Vagina (tissue), 2 donors: ENCODE results near the gene GPRC5D.

Experiments used
- POLR2A ChIP-seq, 2 donors: fragments of 450-650 bp; IDR thresholded peaks; one replicate each; pipeline ENCODE4 v1.6.1; 2017; ENCODE audit warnings: antibody characterized with exemption in 2 of 2, mild to moderate bottlenecking in 2 of 2, moderate library complexity in 2 of 2
- TF ChIP-seq, protein P1 (sequence below), 3 experiments: fragments of 450-650 bp in 2 of 3; fragments of 200-600 bp in 1 of 3; sonication (generic) in 1 of 3; IDR thresholded peaks; one replicate each; pipeline ENCODE4 v1.5.1; 2017 to 2019; ENCODE audit warnings: antibody characterized with exemption in 3 of 3, mild to moderate bottlenecking in 2 of 3, moderate library complexity in 2 of 3

GRCh38 chr12:12933742-12934141 lies 18.2 kb downstream of the GPRC5D start:
- TF ChIP-seq POLR2A (IDR thresholded peaks at IDR 0.05), result no peak
- TF ChIP-seq, protein P1, sequence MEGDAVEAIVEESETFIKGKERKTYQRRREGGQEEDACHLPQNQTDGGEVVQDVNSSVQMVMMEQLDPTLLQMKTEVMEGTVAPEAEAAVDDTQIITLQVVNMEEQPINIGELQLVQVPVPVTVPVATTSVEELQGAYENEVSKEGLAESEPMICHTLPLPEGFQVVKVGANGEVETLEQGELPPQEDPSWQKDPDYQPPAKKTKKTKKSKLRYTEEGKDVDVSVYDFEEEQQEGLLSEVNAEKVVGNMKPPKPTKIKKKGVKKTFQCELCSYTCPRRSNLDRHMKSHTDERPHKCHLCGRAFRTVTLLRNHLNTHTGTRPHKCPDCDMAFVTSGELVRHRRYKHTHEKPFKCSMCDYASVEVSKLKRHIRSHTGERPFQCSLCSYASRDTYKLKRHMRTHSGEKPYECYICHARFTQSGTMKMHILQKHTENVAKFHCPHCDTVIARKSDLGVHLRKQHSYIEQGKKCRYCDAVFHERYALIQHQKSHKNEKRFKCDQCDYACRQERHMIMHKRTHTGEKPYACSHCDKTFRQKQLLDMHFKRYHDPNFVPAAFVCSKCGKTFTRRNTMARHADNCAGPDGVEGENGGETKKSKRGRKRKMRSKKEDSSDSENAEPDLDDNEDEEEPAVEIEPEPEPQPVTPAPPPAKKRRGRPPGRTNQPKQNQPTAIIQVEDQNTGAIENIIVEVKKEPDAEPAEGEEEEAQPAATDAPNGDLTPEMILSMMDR (IDR thresholded peaks at IDR 0.05), result no peak
